Fibroblast of mammary gland (primary cell): ENCODE data around the gene WFS1.

ENCODE experiments used
- DNase-seq: peaks from one replicate; pipeline ENCODE4 v3.0.0-alpha.2; 2010; ENCODE audit warnings: low read depth
- H3K4me3 ChIP-seq: 2 replicates; pipeline ENCODE4 v1.5.1; 2011; ENCODE audit warnings: low read depth, mild to moderate bottlenecking, low read length, moderate library complexity; ENCODE audit not compliant: control insufficient read depth
- TF ChIP-seq, protein P1 (sequence below): conservative IDR thresholded peaks from 2 replicates; pipeline ENCODE4 v1.5.1; 2011; ENCODE audit warnings: low read depth, low read length, inconsistent platforms; ENCODE audit not compliant: control insufficient read depth, insufficient read depth

WFS1 gene

DNA sequence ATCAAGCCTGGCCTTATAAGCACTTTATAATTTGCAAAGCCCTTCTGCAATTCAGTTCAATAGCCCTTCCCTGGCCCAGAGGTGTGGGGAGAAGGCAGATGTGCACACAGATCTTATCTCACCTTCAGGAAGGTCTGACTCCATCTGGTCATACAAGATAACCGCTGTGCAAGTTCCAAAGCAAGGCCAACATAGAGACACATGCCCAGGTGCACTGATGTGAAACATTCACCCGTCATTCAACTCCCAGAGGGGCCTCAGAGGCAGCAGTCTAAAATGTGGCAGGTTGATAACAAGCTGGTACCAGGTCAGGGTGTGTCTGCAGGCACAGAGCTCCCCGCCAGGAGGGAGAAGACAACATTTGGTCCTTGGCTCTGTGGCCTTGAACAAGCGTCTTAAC is 10.9 kb upstream of the WFS1 start:
- DNase-seq: no peak
- H3K4me3 ChIP-seq: no peak overlapping the region
- TF ChIP-seq, protein P1, sequence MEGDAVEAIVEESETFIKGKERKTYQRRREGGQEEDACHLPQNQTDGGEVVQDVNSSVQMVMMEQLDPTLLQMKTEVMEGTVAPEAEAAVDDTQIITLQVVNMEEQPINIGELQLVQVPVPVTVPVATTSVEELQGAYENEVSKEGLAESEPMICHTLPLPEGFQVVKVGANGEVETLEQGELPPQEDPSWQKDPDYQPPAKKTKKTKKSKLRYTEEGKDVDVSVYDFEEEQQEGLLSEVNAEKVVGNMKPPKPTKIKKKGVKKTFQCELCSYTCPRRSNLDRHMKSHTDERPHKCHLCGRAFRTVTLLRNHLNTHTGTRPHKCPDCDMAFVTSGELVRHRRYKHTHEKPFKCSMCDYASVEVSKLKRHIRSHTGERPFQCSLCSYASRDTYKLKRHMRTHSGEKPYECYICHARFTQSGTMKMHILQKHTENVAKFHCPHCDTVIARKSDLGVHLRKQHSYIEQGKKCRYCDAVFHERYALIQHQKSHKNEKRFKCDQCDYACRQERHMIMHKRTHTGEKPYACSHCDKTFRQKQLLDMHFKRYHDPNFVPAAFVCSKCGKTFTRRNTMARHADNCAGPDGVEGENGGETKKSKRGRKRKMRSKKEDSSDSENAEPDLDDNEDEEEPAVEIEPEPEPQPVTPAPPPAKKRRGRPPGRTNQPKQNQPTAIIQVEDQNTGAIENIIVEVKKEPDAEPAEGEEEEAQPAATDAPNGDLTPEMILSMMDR: no peak

DNA sequence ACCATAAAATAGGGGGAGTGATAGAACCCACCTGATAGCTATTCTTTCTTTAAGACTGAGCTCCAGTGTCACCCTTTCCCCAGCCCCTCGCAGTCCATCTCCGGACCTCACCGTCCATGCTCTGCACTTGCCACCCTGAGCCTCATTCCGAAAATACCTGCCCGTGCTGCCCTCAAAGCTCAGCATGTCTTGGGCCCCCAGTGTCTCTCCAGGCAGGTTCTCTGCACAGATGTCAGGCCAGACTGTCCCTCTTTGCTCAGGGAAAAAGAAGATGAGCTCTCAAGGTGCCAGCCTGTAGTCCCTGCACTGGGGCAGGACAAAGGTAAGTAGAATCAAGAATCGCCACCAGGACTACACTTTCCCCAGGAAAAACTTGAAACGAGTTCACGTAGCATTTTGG is 9.8 kb upstream of the WFS1 start:
- no peak overlapping the region for H3K4me3 ChIP-seq
- TF ChIP-seq, protein P1: no peak
- DNase-seq: no peak

DNA sequence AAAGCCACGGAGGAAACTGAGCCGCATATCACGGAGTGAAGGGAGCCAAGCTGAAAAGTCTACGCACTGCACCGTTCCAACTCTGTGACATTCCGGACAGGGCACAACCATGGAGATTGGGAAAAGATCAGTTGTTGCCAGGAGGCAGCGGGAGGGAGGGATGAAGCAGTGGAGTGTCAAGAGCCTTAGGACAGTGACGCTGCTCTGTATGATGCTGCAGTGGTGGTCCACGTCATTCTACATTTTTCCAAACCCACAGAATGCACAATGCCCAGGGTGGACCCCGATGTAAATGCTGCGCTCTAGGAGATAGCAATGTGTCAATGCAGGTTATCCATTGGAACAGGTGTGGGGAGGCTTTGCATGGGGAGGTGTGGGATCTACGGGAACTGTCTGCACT is 7.5 kb upstream of the WFS1 start:
- DNase-seq: no peak
- TF ChIP-seq, protein P1: no peak
- H3K4me3 ChIP-seq: no peak overlapping the region

DNA sequence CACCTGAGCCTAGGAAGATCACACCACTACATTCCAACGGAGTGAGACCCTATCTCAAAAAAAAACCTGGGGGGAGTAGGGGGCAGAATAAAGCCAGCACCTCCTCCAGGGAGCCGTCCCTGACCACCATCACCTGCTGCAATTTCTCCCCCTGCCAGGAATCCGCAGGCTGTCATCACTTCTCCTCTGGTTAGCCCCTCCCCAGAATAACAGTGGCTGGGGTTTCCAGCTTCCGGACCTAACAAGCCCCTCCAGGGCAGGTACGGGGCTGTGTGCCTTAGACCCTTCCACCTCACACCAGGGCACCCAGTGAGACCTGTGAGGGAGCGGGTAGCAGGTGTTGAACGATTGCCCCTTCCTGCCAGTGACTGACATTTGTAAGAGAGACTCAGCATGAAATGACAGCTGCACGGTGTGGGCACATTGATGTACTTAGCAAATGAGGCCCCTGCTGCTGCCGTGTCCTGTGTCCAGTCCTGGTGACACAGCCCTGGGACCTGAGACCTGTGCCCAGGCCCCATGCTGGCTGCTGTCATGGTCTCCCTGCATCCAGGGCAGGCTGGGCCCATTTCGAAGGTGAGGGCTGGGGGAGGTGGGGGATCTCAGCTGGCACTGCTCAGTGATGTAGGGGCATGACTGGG is 6.7 kb upstream of the WFS1 start:
- DNase-seq: no peak
- no peak overlapping the region for H3K4me3 ChIP-seq
- TF ChIP-seq, protein P1: no peak

DNA sequence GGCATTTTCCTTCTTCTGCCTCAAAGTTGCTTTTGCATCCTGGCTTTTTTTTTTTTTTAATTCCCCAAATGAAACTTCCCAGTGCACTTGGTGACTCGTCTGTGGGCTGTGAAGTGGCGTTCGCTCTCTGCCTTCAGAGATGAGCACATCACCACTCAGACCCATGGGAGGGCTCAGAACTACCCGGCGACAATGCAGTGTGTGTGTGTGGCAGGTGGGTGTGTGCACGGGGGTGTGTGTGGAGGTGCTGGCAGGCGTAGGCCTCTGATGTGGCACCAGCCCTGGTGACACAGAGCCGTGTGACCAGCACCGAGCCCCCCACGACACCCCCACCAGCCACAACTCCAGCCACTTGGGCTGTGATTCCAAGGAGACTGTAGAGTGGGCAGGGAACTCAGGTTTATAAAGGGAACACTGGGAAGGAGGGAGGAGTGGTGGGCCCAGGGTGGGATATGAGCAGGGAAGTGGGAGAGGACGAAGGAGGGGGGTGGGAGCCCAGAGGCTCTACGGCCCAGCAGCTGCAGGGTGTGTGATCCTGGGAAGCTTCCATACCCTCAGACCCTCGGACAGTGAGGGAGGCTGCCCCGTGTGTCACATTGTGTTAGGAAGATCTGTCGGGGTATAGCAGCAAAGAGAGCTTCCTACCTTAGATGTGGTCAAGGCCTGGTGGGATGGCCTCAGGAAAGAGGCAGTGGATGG is 6.0 kb upstream of the WFS1 start:
- no peak for DNase-seq
- H3K4me3 ChIP-seq: no peak overlapping the region
- TF ChIP-seq, protein P1: no peak

DNA sequence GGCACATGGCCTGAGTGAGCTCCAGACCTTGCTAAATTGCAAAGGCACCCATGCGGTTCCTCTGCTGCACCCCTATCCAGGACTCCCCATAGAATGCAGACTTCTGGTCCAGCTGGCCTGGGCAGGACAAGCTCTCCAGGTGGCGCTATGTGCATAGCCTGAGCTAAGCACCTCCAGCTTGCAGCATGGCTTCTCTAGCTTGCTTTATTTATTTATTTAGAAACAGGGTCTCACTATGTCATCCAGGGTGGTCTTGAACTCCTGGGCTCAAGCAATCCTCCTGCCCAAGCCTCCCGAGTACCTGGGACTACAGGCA is 5.5 kb upstream of the WFS1 start:
- no peak overlapping the region for H3K4me3 ChIP-seq
- TF ChIP-seq, protein P1: peak; percentile 60
- peak; percentile 55 for DNase-seq
